A549 (cell line): Measurements from ENCODE around the gene HNRNPUL1. TPM values are rescaled to one million over a fixed set of nuclear protein-coding genes. Genes with fewer than 3 reads are reported as not detected.

ENCODE experiments used
- ATAC-seq, 2 experiments: fragments of 200-7000 bp in 1 of 2; fragments of >200 bp in 1 of 2; cut with Nextera tagmentation in 1 of 2; cut with Tn5 transposase in 1 of 2; 3 replicates each; pipeline versions ENCODE4 v1.8.0 to v1.9.1; 2018 to 2020; ENCODE audit warnings: mild to moderate bottlenecking in 1 of 2, moderate library complexity in 1 of 2
- CTCF ChIA-PET: fragments of 300-600 bp; sonication (Branson Sonifier 250); formaldehyde crosslinking; extraction: SDS; loops from one replicate; lab custom pipeline; 2021; ENCODE audit warnings: antibody characterized with exemption, inconsistent platforms; lab: Yijun Ruan, JAX
- POLR2A ChIA-PET: fragments of 350-600 bp; formaldehyde crosslinking; extraction: SDS; loops from one replicate; lab custom pipeline; 2021; ENCODE audit warnings: antibody characterized with exemption, inconsistent platforms; lab: Yijun Ruan, JAX
- DNase-seq, 2 experiments: peaks; one replicate each; pipeline versions ENCODE4 v3.0.0 to v3.0.0-alpha.2; 2011 to 2016; ENCODE audit warnings: low read depth in 1 of 2, low spot score in 1 of 2
- FAIRE-seq: peaks from 2 replicates; lab custom pipeline; 2011; peaks lifted over from hg19 to GRCh38; lab: Jason Lieb, UNC
- H3K27ac ChIP-seq, 2 experiments: fragments of >200 bp; sonication (Bioruptor Twin); formaldehyde crosslinking; 3 replicates each; pipeline ENCODE4 v1.5.1; 2016 to 2017
- H3K4me1 ChIP-seq: fragments of >200 bp; sonication (Bioruptor Twin); formaldehyde crosslinking; 3 replicates; pipeline ENCODE4 v1.6.1; 2016
- H3K4me2 ChIP-seq: fragments of >200 bp; sonication (Bioruptor Twin); formaldehyde crosslinking; 3 replicates; pipeline ENCODE4 v1.6.1; 2016
- H3K4me3 ChIP-seq: fragments of >200 bp; sonication (Bioruptor Twin); formaldehyde crosslinking; 3 replicates; pipeline ENCODE4 v1.5.1; 2016
- H3K9me3 ChIP-seq: fragments of >200 bp; sonication (Bioruptor Twin); formaldehyde crosslinking; 3 replicates; pipeline ENCODE4 v1.6.1; 2016
- BHLHE40 ChIP-seq: IDR thresholded peaks from 2 replicates; pipeline ENCODE4 v1.6.1; 2012; ENCODE audit warnings: low read depth, low read length, inconsistent platforms
- CBX2 ChIP-seq: fragments of 200-600 bp; sonication (generic); IDR thresholded peaks from 2 replicates; pipeline ENCODE4 v1.6.1; 2016; ENCODE audit warnings: low read depth, mild to moderate bottlenecking, borderline replicate concordance
- CBX8 ChIP-seq: fragments of 200-600 bp; sonication (generic); IDR thresholded peaks from 2 replicates; pipeline ENCODE4 v1.6.1; 2016
- CHD2 ChIP-seq: fragments of 150-350 bp; IDR thresholded peaks from 2 replicates; pipeline ENCODE4 v1.6.1; 2014; ENCODE audit warnings: low read length; ENCODE audit not compliant: partially characterized antibody
- CHD4 ChIP-seq: fragments of 200-600 bp; sonication (generic); IDR thresholded peaks from 2 replicates; pipeline ENCODE4 v1.6.1; 2016; ENCODE audit warnings: antibody characterized with exemption, mild to moderate bottlenecking, borderline replicate concordance
- EHF ChIP-seq: fragments of 250-450 bp; sonication (Bioruptor Pico); IDR thresholded peaks from 2 replicates; pipeline ENCODE4 v1.5.0; 2020; ENCODE audit warnings: mild to moderate bottlenecking
- ESRRA ChIP-seq: fragments of 150-350 bp; IDR thresholded peaks from 2 replicates; pipeline ENCODE4 v1.6.1; 2014; ENCODE audit warnings: mild to moderate bottlenecking, low read length, borderline replicate concordance
- FOSB ChIP-seq: fragments of 250-450 bp; sonication (Bioruptor Pico); IDR thresholded peaks from 2 replicates; pipeline ENCODE4 v1.5.0; 2020; ENCODE audit warnings: mild to moderate bottlenecking, moderate library complexity
- FOSL2 ChIP-seq, 2 experiments: fragments of 450-650 bp in 1 of 2; fragments of >200 bp in 1 of 2; sonication (Bioruptor Twin) in 1 of 2; formaldehyde crosslinking; IDR thresholded peaks; 2 replicates each; pipeline versions ENCODE4 v1.5.0 to v1.6.1; 2016 to 2020; ENCODE audit warnings: mild to moderate bottlenecking in 1 of 2, moderate library complexity in 1 of 2
- FOXS1 ChIP-seq: fragments of 250-450 bp; sonication (Bioruptor Pico); IDR thresholded peaks from 2 replicates; pipeline ENCODE4 v1.5.0; 2020; ENCODE audit warnings: mild to moderate bottlenecking, moderate library complexity
- HEYL ChIP-seq: fragments of 250-450 bp; sonication (Bioruptor Pico); IDR thresholded peaks from 2 replicates; pipeline ENCODE4 v1.8.0; 2021; ENCODE audit warnings: mild to moderate bottlenecking, moderate library complexity
- HOXB5 ChIP-seq: fragments of 250-450 bp; sonication (Bioruptor Pico); IDR thresholded peaks from 2 replicates; pipeline ENCODE4 v1.5.0; 2020; ENCODE audit warnings: mild to moderate bottlenecking, moderate library complexity
- JUNB ChIP-seq: fragments of >200 bp; sonication (Bioruptor Twin); formaldehyde crosslinking; IDR thresholded peaks from 2 replicates; pipeline ENCODE4 v1.6.1; 2016
- KDM1A ChIP-seq: fragments of 200-600 bp; sonication (generic); IDR thresholded peaks from 2 replicates; pipeline ENCODE4 v1.6.1; 2016; ENCODE audit warnings: low read depth, mild to moderate bottlenecking
- NFE2L2 ChIP-seq: fragments of 150-350 bp; conservative IDR thresholded peaks from 2 replicates; pipeline ENCODE4 v1.6.1; 2014; ENCODE audit warnings: low read length
- NPAS2 ChIP-seq: fragments of 250-450 bp; sonication (Bioruptor Pico); IDR thresholded peaks from 2 replicates; pipeline ENCODE4 v1.8.0; 2022; ENCODE audit warnings: mild to moderate bottlenecking, moderate library complexity, borderline replicate concordance
- NR3C1 ChIP-seq: fragments of >200 bp; sonication (Bioruptor Twin); formaldehyde crosslinking; IDR thresholded peaks from 3 replicates; pipeline ENCODE4 v1.6.1; 2017
- RARB ChIP-seq: fragments of 250-450 bp; sonication (Bioruptor Pico); IDR thresholded peaks from 2 replicates; pipeline ENCODE4 v1.8.0; 2021; ENCODE audit warnings: mild to moderate bottlenecking, moderate library complexity
- RCOR1 ChIP-seq: fragments of 150-350 bp; IDR thresholded peaks from 2 replicates; pipeline ENCODE4 v1.6.1; 2014; ENCODE audit warnings: antibody characterized with exemption, low read length, low read depth
- RFX5 ChIP-seq: fragments of 450-650 bp; IDR thresholded peaks from 2 replicates; pipeline ENCODE4 v1.7.1; 2014; ENCODE audit warnings: antibody characterized with exemption, mild to moderate bottlenecking, moderate library complexity
- SREBF2 ChIP-seq: fragments of 450-650 bp; IDR thresholded peaks from 2 replicates; pipeline ENCODE4 v1.6.1; 2014; ENCODE audit warnings: mild to moderate bottlenecking, moderate library complexity
- ZC3H11A ChIP-seq: fragments of 450-650 bp; IDR thresholded peaks from 2 replicates; pipeline ENCODE4 v1.6.1; 2014; ENCODE audit warnings: antibody characterized with exemption, mild to moderate bottlenecking
- ZFP36 ChIP-seq: fragments of 450-650 bp; IDR thresholded peaks from 2 replicates; pipeline ENCODE4 v1.6.1; 2014; ENCODE audit warnings: borderline replicate concordance; ENCODE audit not compliant: partially characterized antibody
- WGBS: methylation state at CpG from one replicate; pipeline ENCODE4 v1.1.6; 2017; ENCODE audit errors: missing lambda C conversion rate; 5-methylcytosine and 5-hydroxymethylcytosine counted together
- polyA plus RNA-seq, 4 experiments: library from polyadenylated mRNA; depleted of rRNA in 3 of 4; stranded (reverse); fragments of >200 nt; fragmentation: RNase III in 1 of 4; extraction: RNeasy Plus Mini Kit Qiagen cat#74134 plus additional on column Dnase treatment in 1 of 4; gene quantifications; 2 replicates in 3 of 4; 3 replicates in 1 of 4; pipeline ENCODE4 v1.2.3, GENCODE V29; 2011 to 2017
- TF ChIP-seq, protein P1 (sequence below): fragments of 250-450 bp; sonication (Bioruptor Pico); IDR thresholded peaks from 2 replicates; pipeline ENCODE4 v1.5.0; 2021; ENCODE audit warnings: mild to moderate bottlenecking, moderate library complexity, borderline replicate concordance
- TF ChIP-seq, protein P2 (sequence below): IDR thresholded peaks from 2 replicates; pipeline ENCODE4 v1.6.1; 2012
- TF ChIP-seq, protein P3 (sequence below): fragments of 200-600 bp; sonication (generic); IDR thresholded peaks from 2 replicates; pipeline ENCODE4 v1.6.1; 2016; ENCODE audit warnings: antibody characterized with exemption, mild to moderate bottlenecking, moderate library complexity
- TF ChIP-seq, protein P4 (sequence below): fragments of 450-650 bp; IDR thresholded peaks from 2 replicates; pipeline ENCODE4 v1.6.1; 2014; ENCODE audit warnings: antibody characterized with exemption
- TF ChIP-seq, protein P5 (sequence below): fragments of 250-450 bp; sonication (Bioruptor Pico); IDR thresholded peaks from 2 replicates; pipeline ENCODE4 v1.5.0; 2020; ENCODE audit warnings: low read depth, mild to moderate bottlenecking, moderate library complexity
- TF ChIP-seq, protein P6 (sequence below): IDR thresholded peaks from 2 replicates; pipeline ENCODE4 v1.6.1; 2012
- TF ChIP-seq, protein P7 (sequence below): fragments of >200 bp; sonication (Bioruptor Twin); formaldehyde crosslinking; IDR thresholded peaks from 3 replicates; pipeline ENCODE4 v1.6.1; 2016

The HNRNPUL1 gene
- polyA plus RNA-seq, 2 of the 4 experiments (the other 2 are of a cell fraction) = 89.5 to 278 TPM

DNA sequence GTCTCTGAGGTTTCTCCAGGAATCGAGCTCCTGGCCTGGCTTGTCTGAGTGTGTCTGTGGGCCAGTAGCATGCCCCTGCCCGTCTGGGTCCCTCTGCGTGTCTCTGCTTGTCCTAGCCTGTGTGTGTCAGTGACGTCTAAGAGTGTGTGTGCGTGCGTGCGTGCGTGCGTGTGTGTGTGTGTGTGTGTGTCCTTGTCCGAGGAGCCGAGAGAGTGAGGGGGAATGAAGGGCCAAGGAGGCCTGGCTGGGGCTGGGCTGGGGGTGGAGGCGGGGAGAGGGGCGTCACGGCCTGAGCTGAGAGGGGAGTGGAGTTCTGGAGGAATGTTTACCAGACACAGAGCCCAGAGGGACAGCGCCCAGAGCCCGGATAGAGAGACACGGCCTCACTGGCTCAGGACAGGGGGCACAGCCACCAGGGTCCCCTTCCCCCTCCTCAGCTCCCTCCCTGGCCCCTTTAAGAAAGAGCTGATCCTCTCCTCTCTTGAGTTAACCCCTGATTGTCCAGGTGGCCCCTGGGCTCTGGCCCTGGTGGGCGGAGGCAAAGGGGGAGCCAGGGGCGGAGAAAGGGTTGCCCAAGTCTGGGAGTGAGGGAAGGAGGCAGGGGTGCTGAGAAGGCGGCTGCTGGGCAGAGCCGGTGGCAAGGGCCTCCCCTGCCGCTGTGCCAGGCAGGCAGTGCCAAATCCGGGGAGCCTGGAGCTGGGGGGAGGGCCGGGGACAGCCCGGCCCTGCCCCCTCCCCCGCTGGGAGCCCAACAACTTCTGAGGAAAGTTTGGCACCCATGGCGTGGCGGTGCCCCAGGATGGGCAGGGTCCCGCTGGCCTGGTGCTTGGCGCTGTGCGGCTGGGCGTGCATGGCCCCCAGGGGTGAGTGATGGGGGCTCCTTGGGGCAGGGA, 45.3 kb upstream of the HNRNPUL1 start, which contains the start of gene AXL:
Gene AXL, plus strand, starts transcription at position 609 of the 893 bp plus-strand sequence. Its CDS starts 170 bp downstream, at position 779.
- POLR2A ChIA-PET = interaction anchor here (0.5 to 3.1 kb wide), 8 partner anchors 9 to 854 kb away, joined by 3 to 54 read pairs (median 3); partner anchors contain the start of genes CCDC97 and HNRNPUL1
- FAIRE-seq (peak; percentile 76), ATAC-seq (peak; percentile 75 to 80), DNase-seq (peak; percentile 90 to 97)
- Histone ChIP-seq H3K9me3 (no peaks in the 10 kb centered on the region), H3K4me3 (peak within 1 kb of the TSS; percentile 61), H3K27ac (peak within 1 kb of the TSS; percentile 85 to 91), H3K4me1 (peaks cover 53% of the 10 kb centered on the region), H3K4me2 (peak within 1 kb of the TSS; percentile 86)
- 2% methylated on average over 27 of the region's 32 CpGs for WGBS
- CTCF ChIA-PET = interaction anchor here (0.6 to 16.4 kb wide), 16 partner anchors 10 to 584 kb away, joined by 3 to 295 read pairs (median 4); partner anchors contain the start of genes CCDC97, CYP2S1 and HNRNPUL1
- TF ChIP-seq SREBF2 (no peak), ZC3H11A (no peak), NFE2L2 (no peak), JUNB (no peak; the same call in 1 of the 2 replicates), ZFP36 (no peak), ESRRA (no peak), HOXB5 (CRISPR knock-in tag) (no peak), NR3C1 (no peak), CHD2 (peak; percentile 52), FOSL2 (IDR thresholded peaks at IDR 0.05) (no peak), FOSL2 (CRISPR knock-in tag; IDR thresholded peaks at IDR 0.05) (no peak), NPAS2 (CRISPR knock-in tag) (no peak), RARB (CRISPR knock-in tag) (no peak; the same call in 1 of the 2 replicates), FOSB (CRISPR knock-in tag) (no peak), RCOR1 (no peak), CHD4 (no peak), KDM1A (no peak), FOXS1 (no peak), EHF (CRISPR knock-in tag) (no peak), HEYL (CRISPR knock-in tag) (no peak), CBX8 (no peak), CBX2 (no peak), RFX5 (no peak), BHLHE40 (no peak)
- TF ChIP-seq, protein P1, sequence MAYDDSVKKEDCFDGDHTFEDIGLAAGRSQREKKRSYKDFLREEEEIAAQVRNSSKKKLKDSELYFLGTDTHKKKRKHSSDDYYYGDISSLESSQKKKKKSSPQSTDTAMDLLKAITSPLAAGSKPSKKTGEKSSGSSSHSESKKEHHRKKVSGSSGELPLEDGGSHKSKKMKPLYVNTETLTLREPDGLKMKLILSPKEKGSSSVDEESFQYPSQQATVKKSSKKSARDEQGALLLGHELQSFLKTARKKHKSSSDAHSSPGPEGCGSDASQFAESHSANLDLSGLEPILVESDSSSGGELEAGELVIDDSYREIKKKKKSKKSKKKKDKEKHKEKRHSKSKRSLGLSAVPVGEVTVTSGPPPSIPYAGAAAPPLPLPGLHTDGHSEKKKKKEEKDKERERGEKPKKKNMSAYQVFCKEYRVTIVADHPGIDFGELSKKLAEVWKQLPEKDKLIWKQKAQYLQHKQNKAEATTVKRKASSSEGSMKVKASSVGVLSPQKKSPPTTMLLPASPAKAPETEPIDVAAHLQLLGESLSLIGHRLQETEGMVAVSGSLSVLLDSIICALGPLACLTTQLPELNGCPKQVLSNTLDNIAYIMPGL (CRISPR knock-in tag) = no peak
- TF ChIP-seq, protein P2, sequence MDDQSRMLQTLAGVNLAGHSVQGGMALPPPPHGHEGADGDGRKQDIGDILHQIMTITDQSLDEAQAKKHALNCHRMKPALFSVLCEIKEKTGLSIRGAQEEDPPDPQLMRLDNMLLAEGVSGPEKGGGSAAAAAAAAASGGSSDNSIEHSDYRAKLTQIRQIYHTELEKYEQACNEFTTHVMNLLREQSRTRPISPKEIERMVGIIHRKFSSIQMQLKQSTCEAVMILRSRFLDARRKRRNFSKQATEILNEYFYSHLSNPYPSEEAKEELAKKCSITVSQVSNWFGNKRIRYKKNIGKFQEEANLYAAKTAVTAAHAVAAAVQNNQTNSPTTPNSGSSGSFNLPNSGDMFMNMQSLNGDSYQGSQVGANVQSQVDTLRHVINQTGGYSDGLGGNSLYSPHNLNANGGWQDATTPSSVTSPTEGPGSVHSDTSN = peak; percentile 53; the same call in 1 of the 2 replicates
- TF ChIP-seq, protein P3, sequence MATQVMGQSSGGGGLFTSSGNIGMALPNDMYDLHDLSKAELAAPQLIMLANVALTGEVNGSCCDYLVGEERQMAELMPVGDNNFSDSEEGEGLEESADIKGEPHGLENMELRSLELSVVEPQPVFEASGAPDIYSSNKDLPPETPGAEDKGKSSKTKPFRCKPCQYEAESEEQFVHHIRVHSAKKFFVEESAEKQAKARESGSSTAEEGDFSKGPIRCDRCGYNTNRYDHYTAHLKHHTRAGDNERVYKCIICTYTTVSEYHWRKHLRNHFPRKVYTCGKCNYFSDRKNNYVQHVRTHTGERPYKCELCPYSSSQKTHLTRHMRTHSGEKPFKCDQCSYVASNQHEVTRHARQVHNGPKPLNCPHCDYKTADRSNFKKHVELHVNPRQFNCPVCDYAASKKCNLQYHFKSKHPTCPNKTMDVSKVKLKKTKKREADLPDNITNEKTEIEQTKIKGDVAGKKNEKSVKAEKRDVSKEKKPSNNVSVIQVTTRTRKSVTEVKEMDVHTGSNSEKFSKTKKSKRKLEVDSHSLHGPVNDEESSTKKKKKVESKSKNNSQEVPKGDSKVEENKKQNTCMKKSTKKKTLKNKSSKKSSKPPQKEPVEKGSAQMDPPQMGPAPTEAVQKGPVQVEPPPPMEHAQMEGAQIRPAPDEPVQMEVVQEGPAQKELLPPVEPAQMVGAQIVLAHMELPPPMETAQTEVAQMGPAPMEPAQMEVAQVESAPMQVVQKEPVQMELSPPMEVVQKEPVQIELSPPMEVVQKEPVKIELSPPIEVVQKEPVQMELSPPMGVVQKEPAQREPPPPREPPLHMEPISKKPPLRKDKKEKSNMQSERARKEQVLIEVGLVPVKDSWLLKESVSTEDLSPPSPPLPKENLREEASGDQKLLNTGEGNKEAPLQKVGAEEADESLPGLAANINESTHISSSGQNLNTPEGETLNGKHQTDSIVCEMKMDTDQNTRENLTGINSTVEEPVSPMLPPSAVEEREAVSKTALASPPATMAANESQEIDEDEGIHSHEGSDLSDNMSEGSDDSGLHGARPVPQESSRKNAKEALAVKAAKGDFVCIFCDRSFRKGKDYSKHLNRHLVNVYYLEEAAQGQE = no peak
- TF ChIP-seq, protein P4, sequence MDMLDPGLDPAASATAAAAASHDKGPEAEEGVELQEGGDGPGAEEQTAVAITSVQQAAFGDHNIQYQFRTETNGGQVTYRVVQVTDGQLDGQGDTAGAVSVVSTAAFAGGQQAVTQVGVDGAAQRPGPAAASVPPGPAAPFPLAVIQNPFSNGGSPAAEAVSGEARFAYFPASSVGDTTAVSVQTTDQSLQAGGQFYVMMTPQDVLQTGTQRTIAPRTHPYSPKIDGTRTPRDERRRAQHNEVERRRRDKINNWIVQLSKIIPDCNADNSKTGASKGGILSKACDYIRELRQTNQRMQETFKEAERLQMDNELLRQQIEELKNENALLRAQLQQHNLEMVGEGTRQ = no peak
- TF ChIP-seq, protein P5, sequence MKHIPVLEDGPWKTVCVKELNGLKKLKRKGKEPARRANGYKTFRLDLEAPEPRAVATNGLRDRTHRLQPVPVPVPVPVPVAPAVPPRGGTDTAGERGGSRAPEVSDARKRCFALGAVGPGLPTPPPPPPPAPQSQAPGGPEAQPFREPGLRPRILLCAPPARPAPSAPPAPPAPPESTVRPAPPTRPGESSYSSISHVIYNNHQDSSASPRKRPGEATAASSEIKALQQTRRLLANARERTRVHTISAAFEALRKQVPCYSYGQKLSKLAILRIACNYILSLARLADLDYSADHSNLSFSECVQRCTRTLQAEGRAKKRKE (CRISPR knock-in tag) = no peak
- TF ChIP-seq, protein P6, sequence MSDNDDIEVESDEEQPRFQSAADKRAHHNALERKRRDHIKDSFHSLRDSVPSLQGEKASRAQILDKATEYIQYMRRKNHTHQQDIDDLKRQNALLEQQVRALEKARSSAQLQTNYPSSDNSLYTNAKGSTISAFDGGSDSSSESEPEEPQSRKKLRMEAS = peak; percentile 80
- TF ChIP-seq, protein P7, sequence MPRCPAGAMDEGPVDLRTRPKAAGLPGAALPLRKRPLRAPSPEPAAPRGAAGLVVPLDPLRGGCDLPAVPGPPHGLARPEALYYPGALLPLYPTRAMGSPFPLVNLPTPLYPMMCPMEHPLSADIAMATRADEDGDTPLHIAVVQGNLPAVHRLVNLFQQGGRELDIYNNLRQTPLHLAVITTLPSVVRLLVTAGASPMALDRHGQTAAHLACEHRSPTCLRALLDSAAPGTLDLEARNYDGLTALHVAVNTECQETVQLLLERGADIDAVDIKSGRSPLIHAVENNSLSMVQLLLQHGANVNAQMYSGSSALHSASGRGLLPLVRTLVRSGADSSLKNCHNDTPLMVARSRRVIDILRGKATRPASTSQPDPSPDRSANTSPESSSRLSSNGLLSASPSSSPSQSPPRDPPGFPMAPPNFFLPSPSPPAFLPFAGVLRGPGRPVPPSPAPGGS = peak; percentile 81; the same call in 2 of the 3 replicates
